Ascending aorta (tissue), 2 donors: ENCODE results near the gene RNASE8. TPM values are rescaled to one million over a fixed set of nuclear protein-coding genes. Genes with fewer than 3 reads are reported as not detected.
A peak's percentile ranks its signal among the peaks of the same experiment; 100 is the strongest.

Source experiments
- DNase-seq, 2 donors: peaks; one replicate each; pipeline ENCODE4 v3.0.0-alpha.2; 2019; ENCODE audit warnings: low spot score in 2 of 2
- H3K27ac ChIP-seq, 2 donors: fragments of 200-600 bp; sonication (generic); one replicate each; pipeline ENCODE4 v1.5.1; 2016 to 2017; ENCODE audit warnings: mild to moderate bottlenecking in 1 of 2
- H3K27me3 ChIP-seq: fragments of 200-600 bp; sonication (generic); one replicate; pipeline ENCODE4 v1.5.1; 2017
- H3K36me3 ChIP-seq, 2 donors: fragments of 200-600 bp; sonication (generic); one replicate each; pipeline ENCODE4 v1.5.1; 2016
- H3K4me1 ChIP-seq, 2 donors: fragments of 200-600 bp; sonication (generic); one replicate each; pipeline ENCODE4 v1.5.1; 2016 to 2017; ENCODE audit warnings: mild to moderate bottlenecking in 1 of 2
- H3K4me3 ChIP-seq, 2 donors: fragments of 200-600 bp; sonication (generic); one replicate each; pipeline ENCODE4 v1.5.1; 2016 to 2017; ENCODE audit warnings: mild to moderate bottlenecking in 1 of 2
- H3K9me3 ChIP-seq, 2 donors: fragments of 200-600 bp; sonication (generic); one replicate each; pipeline ENCODE4 v1.5.1; 2016
- CTCF ChIP-seq, 3 experiments: fragments of 200-600 bp in 2 of 3; fragments of 450-650 bp in 1 of 3; sonication (generic) in 2 of 3; IDR thresholded peaks; one replicate each; pipeline ENCODE4 v1.5.1; 2016 to 2019; ENCODE audit warnings: antibody characterized with exemption in 3 of 3, mild to moderate bottlenecking in 1 of 3, moderate library complexity in 1 of 3
- intact Hi-C: fragments of 100-400 bp; cut with DNase I; formaldehyde crosslinking; loops from one replicate; pipeline ENCODE4 v1.15.1; 2023
- total RNA-seq: library from RNA; depleted of rRNA; stranded (reverse); fragments of >200 nt; gene quantifications from one replicate; pipeline ENCODE4 v1.1.0, GENCODE V29; 2016

RNASE8 gene
- total RNA-seq, 1 donor from 2014 or later: not detected

GRCh38 chr14:21098076-21098891 lies 40.7 kb downstream of the RNASE8 start, which contains the start of gene ZNF219:
Gene ZNF219 (minus strand): TSS chr14:21098655. CDS start chr14:21093591, 5,064 bp downstream.
- H3K4me1 ChIP-seq: peaks cover 3 to 10% of the 10 kb centered on the region in 2 donors
- H3K27ac ChIP-seq: peak within 1 kb of the TSS; percentile 92 to 96
- H3K9me3 ChIP-seq: no peaks in the 10 kb centered on the region
- DNase-seq: peak in 1 of 2 donors; percentile 82
- TF ChIP-seq CTCF (IDR thresholded peaks at IDR 0.05): no peak
- intact Hi-C loops: loop anchor here (5.0 to 10.0 kb wide), 2 partner anchors 483 to 756 kb away; partner anchors contain the start of gene PARP2
- no peaks in the 10 kb centered on the region for H3K36me3 ChIP-seq
- peak within 1 kb of the TSS; percentile 80 to 94 for H3K4me3 ChIP-seq
- no peaks in the 10 kb centered on the region for H3K27me3 ChIP-seq

DNA sequence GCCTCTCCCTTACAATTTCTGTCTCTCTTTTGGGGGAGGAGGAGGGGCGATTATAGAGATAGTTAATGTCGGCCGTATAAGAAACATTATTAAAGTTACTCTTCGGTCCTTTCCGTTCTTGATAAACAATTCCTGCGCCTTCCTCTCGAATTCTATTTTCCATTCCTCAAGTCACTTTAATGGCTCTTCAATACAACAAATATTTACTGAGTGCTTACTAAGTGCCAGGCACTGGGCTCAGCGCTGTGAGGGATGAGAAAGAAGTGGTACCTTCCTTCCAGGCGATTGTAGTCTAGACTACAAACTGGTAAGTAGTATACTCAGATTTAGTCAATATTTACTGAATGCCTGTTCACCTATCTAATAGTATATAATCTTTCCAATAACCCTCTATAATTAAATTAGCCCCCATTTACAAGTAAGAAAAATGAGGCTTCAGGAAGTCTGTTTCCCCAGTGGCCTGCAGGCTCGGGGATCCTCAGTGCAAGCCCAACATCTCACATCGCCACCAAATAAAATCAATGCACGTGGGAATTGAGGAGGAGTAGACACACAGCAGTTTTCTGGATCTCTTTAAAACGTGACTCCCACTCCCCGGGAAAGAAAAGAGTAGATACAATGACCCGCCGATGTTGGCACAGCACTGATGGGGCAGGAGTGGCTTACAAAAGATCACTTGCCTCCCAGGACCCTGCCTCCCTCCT lies 41.4 kb downstream of the RNASE8 start:
- Histone ChIP-seq H3K9me3 (no peaks in the 10 kb centered on the region), H3K36me3 (no peaks in the 10 kb centered on the region), H3K27ac (peak overlapping the region; percentile 92 to 96), H3K4me3 (peak overlapping the region; percentile 80 to 94), H3K4me1 (peaks cover 3 to 10% of the 10 kb centered on the region in 2 donors), H3K27me3 (no peaks in the 10 kb centered on the region)
- TF ChIP-seq CTCF (IDR thresholded peaks at IDR 0.05): no peak
- peak in 1 of 2 donors; percentile 41 for DNase-seq
- intact Hi-C loops: loop anchor here (5.0 to 10.0 kb wide), 2 partner anchors 484 to 757 kb away; partner anchors contain the start of gene PARP2

DNA sequence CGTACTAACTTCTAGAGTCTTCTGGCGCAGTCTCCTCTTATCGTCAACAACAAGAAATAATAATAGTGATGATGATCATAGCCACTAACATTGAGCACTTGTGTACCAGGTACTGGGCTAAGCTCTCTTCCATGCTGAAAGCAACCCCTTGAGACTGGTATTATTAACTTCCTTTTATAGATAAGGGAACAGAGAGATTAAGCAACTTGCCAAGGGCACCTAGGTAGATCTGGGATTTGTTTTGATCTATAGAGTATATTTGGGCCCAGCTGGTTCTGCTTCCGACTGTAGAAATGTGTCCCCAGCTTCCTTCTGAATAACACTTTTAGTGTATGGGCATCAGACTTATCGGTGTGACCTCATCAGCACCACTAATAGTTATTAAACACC lies 42.0 kb downstream of the RNASE8 start:
- H3K4me3 ChIP-seq: peak overlapping the region; percentile 80 to 94
- H3K9me3 ChIP-seq: no peaks in the 10 kb centered on the region
- peaks cover 3 to 11% of the 10 kb centered on the region in 2 donors for H3K4me1 ChIP-seq
- no peaks in the 10 kb centered on the region for H3K36me3 ChIP-seq
- H3K27me3 ChIP-seq: no peaks in the 10 kb centered on the region
- peak in 1 of 2 donors; percentile 7 for DNase-seq
- intact Hi-C loops: loop anchor here (5.0 to 10.0 kb wide), 2 partner anchors 485 to 757 kb away; partner anchors contain the start of gene PARP2
- H3K27ac ChIP-seq: peak overlapping the region; percentile 92 to 96
- TF ChIP-seq CTCF (IDR thresholded peaks at IDR 0.05): no peak

GRCh38 chr14:21100931-21101330 lies 43.3 kb downstream of the RNASE8 start, which contains the start of gene TMEM253:
Gene TMEM253 (plus strand): TSS chr14:21101066. CDS start chr14:21101344, 278 bp downstream.
- TF ChIP-seq CTCF (IDR thresholded peaks at IDR 0.05): no peak
- intact Hi-C loops: loop anchor here (5.0 to 10.0 kb wide), 2 partner anchors 284 to 419 kb away; partner anchors contain the start of genes RNASE4 and SUPT16H
- no peaks in the 10 kb centered on the region for H3K36me3 ChIP-seq
- H3K27ac ChIP-seq: peak within 1 kb of the TSS; percentile 92 to 96
- H3K9me3 ChIP-seq: no peaks in the 10 kb centered on the region
- no peak within 1 kb of the TSS for H3K4me3 ChIP-seq
- no peaks in the 10 kb centered on the region for H3K27me3 ChIP-seq
- DNase-seq: peak in 1 of 2 donors; percentile 30
- H3K4me1 ChIP-seq: peaks cover 3 to 18% of the 10 kb centered on the region in 2 donors

DNA sequence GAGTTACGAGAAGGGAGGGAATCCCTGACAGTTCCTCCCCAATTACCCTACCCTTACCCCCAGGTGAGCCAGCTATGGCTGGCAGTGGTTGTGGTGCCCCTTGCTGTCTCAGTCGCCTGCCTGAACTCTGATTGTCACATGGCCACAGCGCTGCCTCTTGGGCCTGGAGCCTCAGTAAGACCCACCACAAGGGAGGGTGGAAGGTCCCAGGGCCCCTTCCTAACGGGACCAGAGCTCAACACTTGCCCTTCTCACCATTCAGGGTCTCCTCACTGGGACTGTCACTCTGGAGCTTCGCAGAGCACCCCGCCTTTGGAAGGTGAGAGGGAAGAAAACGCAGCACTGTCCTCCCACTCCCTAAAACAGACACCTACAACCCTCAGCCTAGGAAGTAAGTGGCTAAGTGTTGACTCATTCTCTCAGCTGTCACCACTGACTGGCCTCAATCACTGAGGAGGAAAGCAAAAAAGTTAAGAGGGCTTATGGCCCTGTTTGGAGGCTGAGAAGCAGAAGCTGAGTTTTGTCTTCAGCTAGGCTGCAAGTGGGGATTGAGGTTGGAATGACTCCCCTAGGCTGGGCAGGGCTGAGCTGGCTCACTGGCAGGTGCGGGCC lies 44.3 kb downstream of the RNASE8 start:
- H3K4me3 ChIP-seq: no peak overlapping the region
- DNase-seq: peak in 1 of 2 donors; percentile 58
- H3K9me3 ChIP-seq: no peaks in the 10 kb centered on the region
- H3K4me1 ChIP-seq: peaks cover 3 to 22% of the 10 kb centered on the region in 2 donors
- TF ChIP-seq CTCF (IDR thresholded peaks at IDR 0.05): no peak
- H3K36me3 ChIP-seq: no peaks in the 10 kb centered on the region
- H3K27ac ChIP-seq: no peak overlapping the region
- intact Hi-C loops: loop anchor here (5.0 to 10.0 kb wide), 2 partner anchors 283 to 420 kb away; partner anchors contain the start of genes RNASE4 and SUPT16H
- no peaks in the 10 kb centered on the region for H3K27me3 ChIP-seq
